Lung (tissue), 12 donors: Measurements from ENCODE around the gene PPP4R3B. TPM values are rescaled to one million over a fixed set of nuclear protein-coding genes. Genes with fewer than 3 reads are reported as not detected.
"Not testable (repeated sequence)": the region's sequence is repeated elsewhere in the genome, so short reads cannot be mapped to it uniquely, and the experiment has no call there.

Experiments
- ATAC-seq: fragments of 200-7000 bp; cut with Tn5 transposase; one replicate; pipeline ENCODE4 v1.9.1; 2020; ENCODE audit warnings: moderate number of reproducible peaks; ENCODE audit not compliant: insufficient read depth, low FRiP score
- DNase-seq, 3 donors: peaks; one replicate each; pipeline ENCODE4 v3.0.0-alpha.2; 2013 to 2017
- H3K27ac ChIP-seq, 2 donors: one replicate each; pipeline ENCODE4 v1.5.1; 2013; ENCODE audit warnings: mild to moderate bottlenecking in 2 of 2, moderate library complexity in 2 of 2, control low read depth in 1 of 2, inconsistent platforms in 1 of 2, low read depth in 1 of 2, low read length in 1 of 2
- H3K27me3 ChIP-seq, 3 donors: one replicate each; pipeline ENCODE4 v1.5.1; 2013; ENCODE audit warnings: low read length in 2 of 3; ENCODE audit not compliant: control insufficient read depth in 3 of 3, insufficient read depth in 3 of 3
- H3K36me3 ChIP-seq, 4 donors: one replicate each; pipeline ENCODE4 v1.5.1; 2013; ENCODE audit warnings: low read length in 4 of 4, mild to moderate bottlenecking in 1 of 4, moderate library complexity in 1 of 4; ENCODE audit not compliant: control insufficient read depth in 4 of 4, insufficient read depth in 4 of 4
- H3K4me1 ChIP-seq, 5 donors: one replicate each; pipeline ENCODE4 v1.5.1; 2013; ENCODE audit warnings: low read length in 5 of 5, mild to moderate bottlenecking in 2 of 5, moderate library complexity in 1 of 5; ENCODE audit not compliant: control insufficient read depth in 5 of 5, insufficient read depth in 5 of 5
- H3K4me3 ChIP-seq: one replicate; pipeline ENCODE4 v1.5.1; 2013; ENCODE audit warnings: mild to moderate bottlenecking, control low read depth, moderate library complexity
- H3K9ac ChIP-seq, 2 donors: one replicate each; pipeline ENCODE4 v1.5.1; 2013; ENCODE audit warnings: low read length in 2 of 2, control low read depth in 1 of 2; ENCODE audit not compliant: insufficient read depth in 1 of 2
- H3K9me3 ChIP-seq, 4 donors: one replicate each; pipeline ENCODE4 v1.5.1; 2013; ENCODE audit warnings: low read length in 3 of 4, mild to moderate bottlenecking in 1 of 4, moderate library complexity in 1 of 4; ENCODE audit not compliant: control insufficient read depth in 4 of 4, insufficient read depth in 3 of 4
- WGBS, 2 donors: extraction: QIAGEN DNeasy Blood & Tissue Kit; methylation state at CpG; one replicate each; pipeline ENCODE4 v1.1.7; 2013; 5-methylcytosine and 5-hydroxymethylcytosine counted together
- polyA plus RNA-seq, 2 donors: library from polyadenylated mRNA; stranded (reverse); fragments of 200-250 nt; gene quantifications; one replicate each; pipeline ENCODE4 v1.2.1, GENCODE V29; 2013
- total RNA-seq, 2 donors: library from RNA; depleted of rRNA in 1 of 2; stranded (reverse); fragments of >200 nt in 1 of 2; gene quantifications; one replicate each; pipeline ENCODE4 v1.2.1, GENCODE V29; 2014 to 2021
- TF ChIP-seq, protein P1 (sequence below): IDR thresholded peaks from 2 replicates; pipeline ENCODE4 v1.5.1; 2012; ENCODE audit warnings: mild to moderate bottlenecking; ENCODE audit errors: control extremely low read depth, extremely low read depth
- donor health status: control.
- donor health status: control.
- donor health status: Bipolar disorder and iron deficiency.
- donor health status: healthy.
- donor health status: DM: yes; HTN: yes; CAD: no.

PPP4R3B gene
- total and polyA plus RNA-seq, 4 donors: 25.3 to 132 (median 42.3) TPM

DNA sequence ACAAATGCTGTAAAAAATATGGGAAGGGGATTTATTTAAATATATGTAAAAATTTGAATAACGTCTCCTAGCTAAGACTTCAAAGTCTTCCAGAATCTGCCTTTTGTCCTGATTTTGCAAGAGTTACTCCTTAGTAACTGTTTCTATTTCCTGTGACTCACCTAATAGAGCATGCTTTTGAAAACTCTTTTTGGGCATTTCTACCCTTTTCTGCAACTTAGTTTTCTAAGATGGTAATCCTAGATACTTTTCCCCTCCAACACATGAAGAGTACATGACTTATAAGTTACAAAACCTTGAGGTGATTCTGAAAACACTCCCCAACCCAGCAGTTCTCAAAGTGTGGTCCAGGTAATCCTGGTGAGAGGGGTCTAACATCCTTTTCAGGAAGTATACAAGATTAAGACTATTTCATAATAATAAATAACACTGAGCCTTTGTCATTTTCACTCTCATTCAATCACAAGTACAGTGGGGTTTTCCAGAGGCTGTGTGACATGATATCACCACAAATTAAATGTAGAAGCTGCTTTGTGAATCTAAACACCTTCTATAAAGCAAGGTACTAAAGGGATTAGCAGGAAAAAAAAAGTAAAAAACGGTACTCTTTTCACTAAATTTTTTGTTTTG, 31.9 kb downstream of the PPP4R3B start:
- ATAC-seq: no peak
- no peak overlapping the region for H3K4me3 ChIP-seq

DNA sequence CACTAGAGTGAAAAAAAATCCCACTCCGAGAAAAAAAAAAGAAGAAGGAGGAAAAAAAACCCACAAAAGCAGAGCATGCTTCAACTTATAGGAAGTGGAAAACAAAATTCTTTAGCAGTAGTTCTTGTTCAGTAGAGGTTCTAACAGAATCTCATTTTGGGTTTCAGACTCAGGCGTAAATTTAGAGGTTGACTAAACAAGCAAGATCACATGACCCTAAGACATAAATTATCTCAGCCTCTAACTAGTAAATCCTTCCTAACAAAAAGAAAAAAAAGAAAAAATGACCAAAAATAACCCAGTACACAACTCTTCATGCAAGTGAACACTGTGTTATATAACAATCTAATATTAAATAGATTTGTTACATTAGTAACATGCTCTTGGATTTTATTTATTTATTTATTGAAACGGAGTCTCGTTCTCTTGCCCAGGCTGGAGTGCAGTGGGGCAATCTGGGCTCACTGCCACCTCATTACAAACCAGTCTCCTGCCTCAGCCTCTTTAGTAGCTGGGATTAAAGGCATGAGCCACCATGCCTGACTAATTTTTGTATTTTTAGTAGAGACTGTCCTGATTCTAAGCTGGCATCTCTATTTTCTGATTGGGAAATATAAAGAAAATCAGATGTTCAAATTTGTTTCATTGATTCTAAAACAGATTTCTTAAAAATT, 35.4 kb downstream of the PPP4R3B start:
- TF ChIP-seq, protein P1, sequence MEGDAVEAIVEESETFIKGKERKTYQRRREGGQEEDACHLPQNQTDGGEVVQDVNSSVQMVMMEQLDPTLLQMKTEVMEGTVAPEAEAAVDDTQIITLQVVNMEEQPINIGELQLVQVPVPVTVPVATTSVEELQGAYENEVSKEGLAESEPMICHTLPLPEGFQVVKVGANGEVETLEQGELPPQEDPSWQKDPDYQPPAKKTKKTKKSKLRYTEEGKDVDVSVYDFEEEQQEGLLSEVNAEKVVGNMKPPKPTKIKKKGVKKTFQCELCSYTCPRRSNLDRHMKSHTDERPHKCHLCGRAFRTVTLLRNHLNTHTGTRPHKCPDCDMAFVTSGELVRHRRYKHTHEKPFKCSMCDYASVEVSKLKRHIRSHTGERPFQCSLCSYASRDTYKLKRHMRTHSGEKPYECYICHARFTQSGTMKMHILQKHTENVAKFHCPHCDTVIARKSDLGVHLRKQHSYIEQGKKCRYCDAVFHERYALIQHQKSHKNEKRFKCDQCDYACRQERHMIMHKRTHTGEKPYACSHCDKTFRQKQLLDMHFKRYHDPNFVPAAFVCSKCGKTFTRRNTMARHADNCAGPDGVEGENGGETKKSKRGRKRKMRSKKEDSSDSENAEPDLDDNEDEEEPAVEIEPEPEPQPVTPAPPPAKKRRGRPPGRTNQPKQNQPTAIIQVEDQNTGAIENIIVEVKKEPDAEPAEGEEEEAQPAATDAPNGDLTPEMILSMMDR: no peak
- H3K4me1 ChIP-seq: no peaks in the 10 kb centered on the region
- H3K9ac ChIP-seq: no peak overlapping the region
- no peak overlapping the region for H3K4me3 ChIP-seq
- ATAC-seq: no peak
- H3K27ac ChIP-seq: no peak overlapping the region
- H3K36me3 ChIP-seq: peaks cover 0 to 22% (median 12%) of the 10 kb centered on the region in 4 donors
- no peaks in the 10 kb centered on the region for H3K9me3 ChIP-seq
- DNase-seq: no peak
- H3K27me3 ChIP-seq: no peaks in the 10 kb centered on the region
- WGBS, 2 donors: 45 to 68% methylated on average over 4 of the region's 4 CpGs

More for the DNA sequence above, 31.9 kb downstream of the PPP4R3B start:
- TF ChIP-seq, protein P1: no peak
- H3K36me3 ChIP-seq: peaks cover 0 to 17% (median 7%) of the 10 kb centered on the region in 4 donors
- no peak overlapping the region for H3K27ac ChIP-seq
- DNase-seq: no peak
- WGBS, 2 donors: 81 to 82% methylated on average over 2 of the region's 2 CpGs
- H3K27me3 ChIP-seq: no peaks in the 10 kb centered on the region
- H3K9me3 ChIP-seq: no peaks in the 10 kb centered on the region
- H3K9ac ChIP-seq: no peak overlapping the region
- H3K4me1 ChIP-seq: no peaks in the 10 kb centered on the region

- Histone ChIP-seq H3K36me3 (peaks cover 0 to 25% (median 10%) of the 10 kb centered on the region in 4 donors), H3K9me3 (no peaks in the 10 kb centered on the region), H3K9ac (no peak overlapping the region), H3K4me1 (no peaks in the 10 kb centered on the region), H3K4me3 (no peak overlapping the region), H3K27ac (no peak overlapping the region), H3K27me3 (no peaks in the 10 kb centered on the region)
- DNase-seq (no peak), ATAC-seq (no peak)
- 79 to 91% methylated on average over 3 of the region's 3 CpGs for WGBS, 2 donors
- TF ChIP-seq, protein P1: no peak
These were observed 36.0 kb downstream of the PPP4R3B start for GRCh38 chr2:55581435-55581834.

GRCh38 chr2:55569002-55569401, 48.4 kb downstream of the PPP4R3B start:
- H3K36me3 ChIP-seq: peaks cover 7 to 18% (median 13%) of the 10 kb centered on the region in 4 donors
- H3K9ac ChIP-seq, DNase-seq, H3K27ac ChIP-seq, H3K9me3 ChIP-seq, H3K4me3 ChIP-seq, H3K27me3 ChIP-seq, H3K4me1 ChIP-seq, ATAC-seq: not testable (repeated sequence)
- whole genome bisulfite sequencing, 2 donors: 93 to 96% methylated on average over 8 of the region's 8 CpGs
